HG03378 (cell line): ENCODE measurements around the gene OMA1.
"Not testable (repeated sequence)": the region's sequence is repeated elsewhere in the genome, so short reads cannot be mapped to it uniquely, and the experiment has no call there.

Source experiments
- ATAC-seq: cut with Tn5 transposase; IDR thresholded peaks from one replicate; pipeline ENCODE4 v1.9.1; 2021; ENCODE audit warnings: mild to moderate bottlenecking, moderate library complexity; ENCODE audit not compliant: unreplicated experiment

Gene OMA1

GRCh38 chr1:58546520-58547308, at the start of gene OMA1:
Gene OMA1, minus strand, starts transcription at chr1:58546726. Its CDS starts 7,432 bp downstream, at chr1:58539294.
- ATAC-seq, result peak; percentile 91

GRCh38 chr1:58594546-58594945, 48.0 kb upstream of the OMA1 start:
- no peak for ATAC-seq

DNA sequence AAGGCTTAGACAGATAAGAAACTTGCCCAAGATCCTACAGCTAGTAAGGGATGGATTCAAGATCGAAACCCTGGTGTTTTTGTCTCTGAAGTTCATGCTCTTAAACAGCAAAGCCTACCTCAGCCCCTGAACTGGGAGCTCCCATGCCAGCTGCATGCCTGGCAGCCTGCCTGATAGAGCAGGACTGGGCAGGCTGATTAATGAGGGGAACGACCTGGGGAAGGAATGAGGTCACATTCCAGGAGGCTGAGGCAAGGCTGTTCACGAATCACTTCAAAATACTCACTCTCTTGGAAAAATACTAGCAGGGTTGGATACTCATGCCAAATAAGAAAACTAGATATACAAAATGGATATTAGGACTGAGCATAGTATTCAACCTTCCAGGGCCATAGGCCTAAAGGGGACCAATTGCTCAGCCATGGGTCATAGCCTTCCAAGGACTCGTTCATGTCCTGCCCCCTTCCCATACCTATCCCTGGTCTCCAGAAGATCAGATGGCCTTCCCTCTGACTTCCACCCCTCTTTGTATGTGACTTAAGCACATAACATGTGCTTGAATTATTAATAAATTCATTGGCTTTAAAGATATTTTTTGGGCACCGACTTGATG, 46.1 kb upstream of the OMA1 start:
- ATAC-seq, result no peak

- ATAC-seq, result no peak
These were observed 45.3 kb upstream of the OMA1 start for GRCh38 chr1:58591806-58592205.

DNA sequence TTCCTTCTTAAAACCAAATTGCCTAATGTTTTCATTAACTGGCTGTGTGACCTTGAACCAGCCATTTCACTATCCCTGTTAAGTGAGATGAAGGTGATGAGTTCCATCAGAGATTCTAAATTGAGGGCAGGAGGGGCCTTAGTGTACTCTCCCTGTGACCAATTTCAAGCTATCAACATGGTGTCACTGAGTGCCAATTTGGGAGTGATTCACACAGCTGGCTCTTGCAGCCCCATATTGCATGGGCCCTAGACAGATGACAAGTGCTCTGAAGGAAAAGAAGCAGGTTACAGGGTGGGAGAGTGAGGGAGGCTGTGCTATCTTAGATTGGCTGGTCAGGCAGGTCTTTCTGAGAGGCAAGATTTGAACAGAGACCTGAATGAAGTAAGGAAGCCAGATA, 43.5 kb upstream of the OMA1 start:
- ATAC-seq, result no peak

GRCh38 chr1:58588396-58588795, 41.9 kb upstream of the OMA1 start:
- ATAC-seq, result no peak

DNA sequence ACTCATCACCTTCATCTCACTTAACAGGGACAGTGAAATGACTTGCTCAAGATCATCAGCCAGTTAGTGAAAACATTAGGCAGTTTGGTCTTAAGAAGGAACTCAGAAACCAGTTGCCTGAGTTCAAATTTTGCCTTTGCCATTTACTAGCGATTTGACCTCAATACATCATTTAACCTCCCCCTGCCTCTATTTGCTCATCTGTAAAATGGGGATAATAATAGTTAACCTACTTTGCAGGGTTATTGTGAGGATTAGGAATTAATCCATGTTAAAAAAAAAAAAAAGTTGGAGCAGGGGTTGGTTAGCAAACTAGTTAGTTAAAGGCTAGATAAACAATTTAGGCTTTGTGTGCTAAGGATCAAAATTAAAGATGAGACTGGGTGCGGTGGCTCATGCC, 41.1 kb upstream of the OMA1 start:
- no peak for ATAC-seq

GRCh38 chr1:58586271-58586670, 39.7 kb upstream of the OMA1 start:
- ATAC-seq, result no peak

GRCh38 chr1:58585581-58586151, 39.1 kb upstream of the OMA1 start:
- no peak for ATAC-seq

DNA sequence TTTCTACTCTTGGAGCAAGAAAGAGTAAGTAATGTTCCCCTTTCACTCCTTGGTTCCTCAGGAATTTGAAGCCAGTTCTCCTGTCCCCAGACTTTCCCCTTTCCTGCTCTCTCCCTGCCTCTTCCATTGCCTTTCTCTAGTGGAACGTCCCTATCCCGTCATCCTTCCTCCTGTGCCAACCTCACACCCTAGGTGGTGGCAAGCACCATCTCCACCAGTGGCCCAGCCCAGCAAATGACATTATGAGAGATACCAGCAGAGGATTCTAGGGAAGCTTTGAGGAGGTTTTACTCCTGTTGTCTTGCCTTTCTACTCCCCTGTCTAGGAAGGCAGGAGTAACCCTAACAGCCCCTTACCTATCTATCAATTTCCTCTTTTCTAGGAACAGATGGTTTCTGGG, 38.6 kb upstream of the OMA1 start:
- ATAC-seq, result no peak

GRCh38 chr1:58584082-58584895, 37.8 kb upstream of the OMA1 start:
- ATAC-seq, result peak; percentile 66

GRCh38 chr1:58583496-58583895, 37.0 kb upstream of the OMA1 start:
- ATAC-seq, result no peak

GRCh38 chr1:58582143-58582542, 35.6 kb upstream of the OMA1 start:
- not testable (repeated sequence) for ATAC-seq

GRCh38 chr1:58581641-58582040, 35.1 kb upstream of the OMA1 start:
- ATAC-seq, result no peak

DNA sequence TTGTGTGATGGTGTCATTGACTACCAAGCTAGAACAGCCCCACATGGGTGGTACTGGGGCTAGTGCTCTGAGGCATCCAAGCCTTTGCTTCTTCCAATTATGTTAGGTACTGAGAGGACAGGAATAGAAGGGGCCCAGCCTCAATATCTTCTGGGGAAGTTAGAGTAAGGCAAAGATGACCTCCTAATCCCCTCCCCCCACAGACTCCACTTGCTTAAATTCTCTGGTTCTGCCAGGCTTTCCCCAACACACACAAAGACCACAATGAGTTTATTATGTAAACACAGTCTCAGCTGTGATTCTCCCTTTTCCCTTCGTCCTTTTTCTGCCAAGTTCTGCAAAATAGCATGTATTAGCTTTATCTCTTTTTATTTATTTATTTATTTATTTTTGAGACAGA, 33.7 kb upstream of the OMA1 start:
- no peak for ATAC-seq

- no peak for ATAC-seq
These were observed 31.1 kb upstream of the OMA1 start for GRCh38 chr1:58577654-58578030.

DNA sequence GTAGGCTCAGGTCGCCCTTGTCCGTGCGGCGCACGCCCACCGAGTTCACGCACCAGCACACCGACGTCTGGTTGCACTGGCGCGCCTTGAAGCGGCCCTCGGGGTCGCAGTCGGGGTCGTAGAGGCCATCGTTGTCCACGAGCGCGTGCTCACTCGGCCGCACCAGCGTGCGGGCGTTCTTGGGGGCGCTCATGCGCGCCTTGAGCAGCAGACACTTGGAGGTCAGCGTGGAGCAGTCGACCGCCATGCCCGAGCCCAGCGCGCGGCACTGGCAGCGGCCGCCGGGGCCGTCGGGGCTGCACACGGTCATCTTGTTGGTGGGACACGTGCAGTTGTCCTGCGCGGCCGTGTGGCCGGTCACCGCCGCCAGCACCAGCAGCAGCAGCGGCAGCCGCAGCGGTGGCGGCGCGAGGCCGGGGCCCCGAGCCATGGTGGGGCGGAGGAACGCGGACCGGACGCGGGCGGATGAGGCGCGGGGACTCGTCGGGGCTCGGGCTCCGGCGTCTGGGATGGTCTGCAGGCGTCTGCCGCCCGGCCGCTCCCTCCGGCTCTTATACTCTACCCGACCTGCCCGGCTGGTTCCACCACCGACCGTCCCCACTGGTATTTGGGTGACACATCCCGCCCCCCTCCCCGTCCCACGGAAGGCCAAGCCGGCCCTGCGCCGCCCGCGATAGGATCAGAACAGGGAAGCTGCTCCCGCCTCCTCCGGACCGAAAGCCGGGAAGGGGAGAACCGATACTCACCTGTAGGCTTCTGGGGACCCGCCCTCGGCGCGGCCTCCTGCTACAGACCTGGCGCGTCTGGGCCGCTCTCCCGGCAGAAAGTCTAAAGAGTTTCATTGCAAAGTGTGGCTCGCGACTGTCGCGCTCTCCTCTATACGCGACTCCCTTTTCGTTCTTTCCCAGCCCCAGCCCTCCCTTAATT, 30.5 kb upstream of the OMA1 start, which contains the start of gene TACSTD2:
TACSTD2 (minus strand) TSS at position 526 of the 927 bp plus-strand sequence; CDS start at position 430, 96 bp downstream.
- ATAC-seq, result no peak

DNA sequence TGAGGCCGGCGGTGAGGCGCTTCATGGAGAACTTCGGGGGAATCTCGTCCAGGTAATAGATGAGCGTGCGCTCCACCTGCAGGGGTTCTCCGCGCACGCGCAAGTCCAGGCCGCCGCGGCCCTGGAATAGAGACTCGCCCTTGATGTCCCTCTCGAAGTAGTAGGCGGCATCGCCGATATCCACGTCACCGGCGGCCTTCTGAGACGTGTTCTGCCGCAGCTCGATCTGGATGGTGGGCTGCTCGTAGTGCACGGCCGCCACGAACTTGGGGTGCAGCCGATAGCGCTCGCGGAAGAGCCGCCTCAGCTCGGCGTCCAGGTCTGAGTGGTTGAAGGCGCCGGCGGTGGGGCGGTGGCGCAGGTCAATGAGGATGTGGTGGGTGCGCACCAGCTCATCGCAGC, 29.8 kb upstream of the OMA1 start:
- ATAC-seq, result no peak

DNA sequence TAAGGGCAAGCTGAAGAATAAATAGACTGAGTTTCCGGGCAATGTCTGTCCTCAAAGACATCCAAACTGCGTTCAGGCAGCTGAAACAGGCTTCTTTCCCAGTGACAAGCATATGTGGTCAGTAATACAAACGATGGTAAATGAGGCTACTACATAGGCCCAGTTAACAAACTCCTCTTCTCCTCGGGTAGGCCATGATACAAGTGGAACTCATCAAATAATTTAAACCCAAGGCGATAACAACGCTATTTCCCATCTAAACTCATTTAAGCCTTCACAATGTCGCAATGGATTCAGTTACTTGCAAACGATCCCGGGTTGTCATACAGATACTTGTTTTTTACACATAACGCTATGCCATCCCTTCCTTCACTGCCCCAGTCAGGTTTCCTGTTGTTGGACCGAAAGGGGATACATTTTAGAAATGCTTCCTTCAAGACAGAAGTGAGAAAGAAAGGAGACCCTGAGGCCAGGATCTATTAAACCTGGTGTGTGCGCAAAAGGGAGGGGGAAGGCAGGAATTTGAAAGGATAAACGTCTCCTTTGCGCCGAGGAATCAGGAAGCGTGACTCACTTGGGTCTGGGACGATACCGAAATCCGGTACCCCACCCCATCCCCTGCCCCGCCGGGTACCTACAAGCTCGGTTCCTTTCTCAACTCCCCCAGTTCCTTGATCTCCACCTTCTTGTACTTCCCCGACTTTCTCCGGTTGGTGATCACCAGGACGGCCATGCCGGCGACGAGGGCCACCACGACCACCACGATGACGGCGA, 29.2 kb upstream of the OMA1 start:
- ATAC-seq, result no peak
